Duodenal mucosa (tissue), 2 donors: ENCODE measurements around the gene SAMD10.
A peak's percentile ranks its signal among the peaks of the same experiment; 100 is the strongest.

Experiments used
- H3K27ac ChIP-seq: one replicate; pipeline ENCODE4 v1.7.0; 2013; ENCODE audit warnings: low read depth, low read length
- H3K27me3 ChIP-seq, 2 donors: one replicate each; pipeline ENCODE4 v1.7.0; 2013; ENCODE audit warnings: low read length in 2 of 2, control low read depth in 1 of 2; ENCODE audit not compliant: insufficient read depth in 2 of 2, control insufficient read depth in 1 of 2
- H3K36me3 ChIP-seq, 2 donors: one replicate each; pipeline ENCODE4 v1.7.0; 2013; ENCODE audit warnings: low read length in 2 of 2, control low read depth in 1 of 2; ENCODE audit not compliant: insufficient read depth in 2 of 2, control insufficient read depth in 1 of 2
- H3K4me1 ChIP-seq, 2 donors: one replicate each; pipeline ENCODE4 v1.7.0; 2013; ENCODE audit warnings: low read length in 2 of 2, control low read depth in 1 of 2; ENCODE audit not compliant: insufficient read depth in 2 of 2, control insufficient read depth in 1 of 2
- H3K4me3 ChIP-seq, 2 donors: one replicate each; pipeline ENCODE4 v1.7.0; 2013; ENCODE audit warnings: low read length in 2 of 2, low read depth in 1 of 2
- H3K9ac ChIP-seq, 2 donors: one replicate each; pipeline ENCODE4 v1.7.0; 2013; ENCODE audit warnings: low read length in 2 of 2, low read depth in 1 of 2
- H3K9me3 ChIP-seq, 2 donors: one replicate each; pipeline ENCODE4 v1.7.0; 2013; ENCODE audit warnings: low read length in 2 of 2, control low read depth in 1 of 2; ENCODE audit not compliant: control insufficient read depth in 1 of 2

SAMD10 gene

GRCh38 chr20:63979557-63980316, at the start of gene SAMD10:
Gene SAMD10 (minus strand): TSS chr20:63979642. CDS start chr20:63979467, 175 bp downstream.
- Histone ChIP-seq H3K27ac (peak within 1 kb of the TSS; percentile 20), H3K36me3 (peaks cover 4 to 17% of the 10 kb centered on the region in 2 donors), H3K9ac (peak within 1 kb of the TSS; percentile 43 to 66), H3K9me3 (no peaks in the 10 kb centered on the region), H3K4me3 (peak within 1 kb of the TSS; percentile 95 to 99), H3K27me3 (no peaks in the 10 kb centered on the region), H3K4me1 (peaks cover 28 to 43% of the 10 kb centered on the region in 2 donors)

- Histone ChIP-seq H3K27ac (no peak overlapping the region), H3K4me3 (no peak overlapping the region), H3K27me3 (peaks cover 2 to 8% of the 10 kb centered on the region in 2 donors), H3K9me3 (no peaks in the 10 kb centered on the region), H3K36me3 (peaks cover 74 to 91% of the 10 kb centered on the region in 2 donors), H3K4me1 (peaks cover 17 to 29% of the 10 kb centered on the region in 2 donors), H3K9ac (no peak overlapping the region)
These were observed 48.7 kb upstream of the SAMD10 start for GRCh38 chr20:64027981-64028685.

GRCh38 chr20:64025826-64026412, 46.5 kb upstream of the SAMD10 start:
- peaks cover 19 to 27% of the 10 kb centered on the region in 2 donors for H3K4me1 ChIP-seq
- no peak overlapping the region for H3K4me3 ChIP-seq
- no peak overlapping the region for H3K27ac ChIP-seq
- H3K27me3 ChIP-seq: peaks cover 0 to 5% of the 10 kb centered on the region in 2 donors
- no peak overlapping the region for H3K9ac ChIP-seq
- no peaks in the 10 kb centered on the region for H3K9me3 ChIP-seq
- peaks cover 71 to 93% of the 10 kb centered on the region in 2 donors for H3K36me3 ChIP-seq

- Histone ChIP-seq H3K4me3 (no peak overlapping the region), H3K27me3 (peaks cover 0 to 5% of the 10 kb centered on the region in 2 donors), H3K27ac (no peak overlapping the region), H3K36me3 (peaks cover 69 to 92% of the 10 kb centered on the region in 2 donors), H3K4me1 (peaks cover 19 to 22% of the 10 kb centered on the region in 2 donors), H3K9ac (no peak overlapping the region), H3K9me3 (no peaks in the 10 kb centered on the region)
These were observed 45.8 kb upstream of the SAMD10 start for GRCh38 chr20:64025101-64025825.

- peaks cover 17 to 19% of the 10 kb centered on the region in 2 donors for H3K4me1 ChIP-seq
- H3K9ac ChIP-seq: no peak overlapping the region
- no peak overlapping the region for H3K4me3 ChIP-seq
- H3K27ac ChIP-seq: no peak overlapping the region
- peaks cover 0 to 5% of the 10 kb centered on the region in 2 donors for H3K27me3 ChIP-seq
- no peaks in the 10 kb centered on the region for H3K9me3 ChIP-seq
- H3K36me3 ChIP-seq: peaks cover 67 to 90% of the 10 kb centered on the region in 2 donors
These were observed 44.9 kb upstream of the SAMD10 start for GRCh38 chr20:64024141-64024990.

- Histone ChIP-seq H3K27me3 (peaks cover 0 to 5% of the 10 kb centered on the region in 2 donors), H3K9me3 (no peaks in the 10 kb centered on the region), H3K9ac (no peak overlapping the region), H3K4me1 (peaks cover 17 to 19% of the 10 kb centered on the region in 2 donors), H3K4me3 (no peak overlapping the region), H3K36me3 (peaks cover 67 to 91% of the 10 kb centered on the region in 2 donors), H3K27ac (no peak overlapping the region)
These were observed 44.1 kb upstream of the SAMD10 start for GRCh38 chr20:64023361-64024140.

GRCh38 chr20:64022671-64023360, 43.4 kb upstream of the SAMD10 start:
- H3K27ac ChIP-seq: no peak overlapping the region
- H3K4me1 ChIP-seq: peaks cover 17 to 19% of the 10 kb centered on the region in 2 donors
- peaks cover 65 to 91% of the 10 kb centered on the region in 2 donors for H3K36me3 ChIP-seq
- H3K27me3 ChIP-seq: peaks cover 0 to 5% of the 10 kb centered on the region in 2 donors
- H3K9me3 ChIP-seq: no peaks in the 10 kb centered on the region
- H3K9ac ChIP-seq: no peak overlapping the region
- no peak overlapping the region for H3K4me3 ChIP-seq

GRCh38 chr20:64021124-64021975, 41.9 kb upstream of the SAMD10 start:
- Histone ChIP-seq H3K9me3 (no peaks in the 10 kb centered on the region), H3K4me3 (no peak overlapping the region), H3K4me1 (peaks cover 17 to 19% of the 10 kb centered on the region in 2 donors), H3K9ac (no peak overlapping the region), H3K27ac (no peak overlapping the region), H3K36me3 (peaks cover 57 to 86% of the 10 kb centered on the region in 2 donors), H3K27me3 (no peaks in the 10 kb centered on the region)
